ENCODE results near the gene RAD21L1. TPM values are rescaled to one million over a fixed set of nuclear protein-coding genes. Genes with fewer than 3 reads are reported as not detected.
A peak's percentile ranks its signal among the peaks of the same experiment; 100 is the strongest.

Gene RAD21L1
- total RNA-seq, 1 donor from 2014 or later = not detected

GRCh38 chr20:1204113-1204512 lies 21.7 kb upstream of the RAD21L1 start:
- Mint-ChIP-seq H3K4me3 (no peak overlapping the region), H3K36me3 (ENCODE audit: low read depth) (no peaks in the 10 kb centered on the region), H3K9me3 (no peaks in the 10 kb centered on the region), H3K4me1 (ENCODE audit: low read depth) (peaks cover 10% of the 10 kb centered on the region), H3K27ac (no peak overlapping the region), H3K27me3 (ENCODE audit: insufficient read depth) (peaks cover 8% of the 10 kb centered on the region)
- intact Hi-C loops (cut with micrococcal nuclease) = no loop called here
- DNase-seq (ENCODE audit: low spot score) = no peak

- Mint-ChIP-seq H3K4me3 (no peak overlapping the region), H3K9me3 (no peaks in the 10 kb centered on the region), H3K36me3 (ENCODE audit: low read depth) (no peaks in the 10 kb centered on the region), H3K4me1 (ENCODE audit: low read depth) (peaks cover 10% of the 10 kb centered on the region), H3K27me3 (ENCODE audit: insufficient read depth) (peaks cover 9% of the 10 kb centered on the region), H3K27ac (no peak overlapping the region)
- DNase-seq (ENCODE audit: low spot score) = no peak
- intact Hi-C loops (cut with micrococcal nuclease) = no loop called here
Measured at GRCh38 chr20:1204576-1204975, 21.3 kb upstream of the RAD21L1 start.

DNA sequence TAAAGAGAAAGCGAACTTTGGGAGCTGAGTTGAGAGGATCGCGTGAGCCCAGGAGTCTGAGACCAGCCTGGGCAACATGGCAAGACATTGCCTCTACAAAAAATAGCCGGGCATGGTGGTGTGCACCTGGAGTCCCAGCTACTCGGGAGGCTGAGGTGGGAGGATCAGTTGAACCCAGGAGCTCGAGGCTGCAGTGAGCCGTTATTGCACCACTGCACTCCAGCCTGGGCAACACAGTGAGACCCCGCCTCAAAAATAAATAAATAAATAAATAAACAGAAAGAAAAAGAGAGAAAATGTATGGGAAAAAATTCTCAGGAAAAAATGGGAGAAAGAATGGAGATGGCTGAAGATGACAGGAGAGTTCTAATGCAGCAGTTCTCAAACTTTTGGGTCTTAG lies 20.0 kb upstream of the RAD21L1 start:
- Mint-ChIP-seq H3K27ac (no peak overlapping the region), H3K27me3 (ENCODE audit: insufficient read depth) (peaks cover 14% of the 10 kb centered on the region), H3K9me3 (no peaks in the 10 kb centered on the region), H3K4me3 (no peak overlapping the region), H3K36me3 (ENCODE audit: low read depth) (no peaks in the 10 kb centered on the region), H3K4me1 (ENCODE audit: low read depth) (no peaks in the 10 kb centered on the region)
- intact Hi-C loops (cut with micrococcal nuclease) = no loop called here
- DNase-seq (ENCODE audit: low spot score) = no peak

- intact Hi-C loops (cut with micrococcal nuclease) = no loop called here
- Mint-ChIP-seq H3K4me3 (no peak overlapping the region), H3K36me3 (ENCODE audit: low read depth) (no peaks in the 10 kb centered on the region), H3K4me1 (ENCODE audit: low read depth) (no peaks in the 10 kb centered on the region), H3K9me3 (no peaks in the 10 kb centered on the region), H3K27me3 (ENCODE audit: insufficient read depth) (peaks cover 14% of the 10 kb centered on the region), H3K27ac (no peak overlapping the region)
- no peak for DNase-seq (ENCODE audit: low spot score)
Measured at GRCh38 chr20:1206366-1207148, 19.3 kb upstream of the RAD21L1 start.

GRCh38 chr20:1207293-1207878 lies 18.5 kb upstream of the RAD21L1 start:
- DNase-seq (ENCODE audit: low spot score) = no peak
- intact Hi-C loops (cut with micrococcal nuclease) = no loop called here
- Mint-ChIP-seq H3K36me3 (ENCODE audit: low read depth) (no peaks in the 10 kb centered on the region), H3K4me3 (no peak overlapping the region), H3K27me3 (ENCODE audit: insufficient read depth) (peaks cover 14% of the 10 kb centered on the region), H3K27ac (no peak overlapping the region), H3K4me1 (ENCODE audit: low read depth) (peaks cover under 1% of the 10 kb centered on the region), H3K9me3 (no peaks in the 10 kb centered on the region)

- Mint-ChIP-seq H3K36me3 (ENCODE audit: low read depth) (no peaks in the 10 kb centered on the region), H3K4me1 (ENCODE audit: low read depth) (peaks cover 17% of the 10 kb centered on the region), H3K27ac (no peak overlapping the region), H3K4me3 (no peak overlapping the region), H3K9me3 (no peaks in the 10 kb centered on the region), H3K27me3 (ENCODE audit: insufficient read depth) (peaks cover 14% of the 10 kb centered on the region)
- intact Hi-C loops (cut with micrococcal nuclease) = loop anchor here (5.0 kb wide), 1 partner anchor 252 kb away; no protein-coding TSS in a partner anchor
- no peak for DNase-seq (ENCODE audit: low spot score)
Measured at GRCh38 chr20:1209447-1210387, 16.1 kb upstream of the RAD21L1 start.

GRCh38 chr20:1210501-1210900 lies 15.3 kb upstream of the RAD21L1 start:
- H3K27me3 Mint-ChIP-seq (ENCODE audit: insufficient read depth) = peaks cover 14% of the 10 kb centered on the region
- no peaks in the 10 kb centered on the region for H3K36me3 Mint-ChIP-seq (ENCODE audit: low read depth)
- no peaks in the 10 kb centered on the region for H3K9me3 Mint-ChIP-seq
- intact Hi-C loops (cut with micrococcal nuclease) = loop anchor here (5.0 kb wide), 1 partner anchor 253 kb away; no protein-coding TSS in a partner anchor
- no peak overlapping the region for H3K27ac Mint-ChIP-seq
- no peak overlapping the region for H3K4me3 Mint-ChIP-seq
- no peak for DNase-seq (ENCODE audit: low spot score)
- H3K4me1 Mint-ChIP-seq (ENCODE audit: low read depth) = peaks cover 25% of the 10 kb centered on the region

- peaks cover 38% of the 10 kb centered on the region for H3K4me1 Mint-ChIP-seq (ENCODE audit: low read depth)
- H3K27ac Mint-ChIP-seq = no peak overlapping the region
- no peak for DNase-seq (ENCODE audit: low spot score)
- peaks cover 14% of the 10 kb centered on the region for H3K27me3 Mint-ChIP-seq (ENCODE audit: insufficient read depth)
- H3K36me3 Mint-ChIP-seq (ENCODE audit: low read depth) = no peaks in the 10 kb centered on the region
- intact Hi-C loops (cut with micrococcal nuclease) = loop anchor here (2.0 to 5.0 kb wide), 2 partner anchors 27 to 255 kb away; partner anchors contain the start of gene TMEM74B
- no peak overlapping the region for H3K4me3 Mint-ChIP-seq
- no peaks in the 10 kb centered on the region for H3K9me3 Mint-ChIP-seq
Measured at GRCh38 chr20:1212023-1212422, 13.8 kb upstream of the RAD21L1 start.

DNA sequence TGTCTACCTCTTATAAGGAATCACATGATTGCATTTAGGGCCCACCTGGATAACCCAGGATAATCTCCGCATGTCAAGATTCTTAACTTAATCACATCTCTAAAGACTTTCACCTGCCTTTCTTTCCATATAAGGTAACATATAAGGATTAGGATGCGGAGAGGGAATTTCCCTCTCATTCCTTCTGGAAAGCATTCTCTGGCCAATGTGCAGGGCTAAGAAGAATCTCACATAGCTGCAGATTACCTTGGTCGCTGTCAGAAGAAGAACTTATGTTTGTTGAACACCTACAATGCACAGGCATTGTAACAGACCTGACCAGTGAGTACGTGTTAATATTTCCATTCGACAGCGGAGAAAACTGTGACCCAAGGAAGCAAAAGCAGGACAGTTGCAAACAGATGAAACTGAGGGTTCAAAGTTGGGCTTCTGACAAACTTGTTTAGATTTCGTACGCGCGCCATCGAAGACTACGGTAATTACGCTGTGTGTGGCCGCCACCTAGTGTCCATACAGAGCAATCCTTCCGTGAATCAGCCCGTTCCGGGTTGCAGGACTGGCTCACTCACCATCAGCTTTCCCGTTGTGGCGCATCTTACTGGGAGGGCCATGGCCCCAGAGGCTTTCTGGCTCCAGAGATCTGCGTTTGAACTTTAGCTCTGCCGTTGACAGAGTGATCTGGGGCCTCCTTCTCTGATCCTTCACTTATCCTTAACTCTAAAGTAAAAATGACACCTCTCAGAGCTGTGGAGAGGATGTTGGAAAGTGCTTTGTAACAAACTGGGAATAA lies 13.0 kb upstream of the RAD21L1 start:
- no peak overlapping the region for H3K27ac Mint-ChIP-seq
- no peaks in the 10 kb centered on the region for H3K9me3 Mint-ChIP-seq
- no peak overlapping the region for H3K4me3 Mint-ChIP-seq
- peaks cover 38% of the 10 kb centered on the region for H3K4me1 Mint-ChIP-seq (ENCODE audit: low read depth)
- intact Hi-C loops (cut with micrococcal nuclease) = loop anchor here (1.0 to 5.0 kb wide), 6 partner anchors 28 to 397 kb away; partner anchors contain the start of genes PSMF1 and TMEM74B
- DNase-seq (ENCODE audit: low spot score) = peak; percentile 59
- H3K36me3 Mint-ChIP-seq (ENCODE audit: low read depth) = no peaks in the 10 kb centered on the region
- peaks cover 11% of the 10 kb centered on the region for H3K27me3 Mint-ChIP-seq (ENCODE audit: insufficient read depth)

DNA sequence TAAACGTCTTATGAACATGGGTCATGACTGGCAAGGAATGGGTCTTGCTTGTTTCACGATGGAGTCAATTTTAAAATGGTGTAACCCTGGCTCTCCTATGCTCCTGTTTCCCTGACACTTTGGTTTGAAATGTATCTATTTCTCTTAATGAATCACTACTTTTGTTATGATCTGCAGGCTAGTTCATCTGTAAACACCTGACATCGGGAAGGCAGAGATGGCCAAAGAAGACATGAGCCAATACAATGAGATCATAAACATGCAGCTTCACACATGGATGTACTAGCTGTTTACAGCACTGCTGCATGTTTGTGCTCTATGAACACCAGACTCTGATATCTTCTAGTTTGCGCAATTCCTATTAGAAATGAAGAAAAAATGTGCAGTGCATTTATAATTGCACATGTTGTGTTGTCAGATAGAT lies 11.0 kb upstream of the RAD21L1 start:
- peaks cover 38% of the 10 kb centered on the region for H3K4me1 Mint-ChIP-seq (ENCODE audit: low read depth)
- peaks cover 18% of the 10 kb centered on the region for H3K27me3 Mint-ChIP-seq (ENCODE audit: insufficient read depth)
- DNase-seq (ENCODE audit: low spot score) = no peak
- no peaks in the 10 kb centered on the region for H3K36me3 Mint-ChIP-seq (ENCODE audit: low read depth)
- intact Hi-C loops (cut with micrococcal nuclease) = loop anchor here (1.0 to 5.0 kb wide), 5 partner anchors 10 to 396 kb away; partner anchors contain the start of gene FKBP1A
- no peak overlapping the region for H3K27ac Mint-ChIP-seq
- peak overlapping the region; percentile 37 for H3K4me3 Mint-ChIP-seq
- H3K9me3 Mint-ChIP-seq = no peaks in the 10 kb centered on the region

- H3K36me3 Mint-ChIP-seq (ENCODE audit: low read depth) = no peaks in the 10 kb centered on the region
- intact Hi-C loops (cut with micrococcal nuclease) = loop anchor here (1.0 kb wide), 4 partner anchors 10 to 396 kb away; partner anchors contain the start of gene FKBP1A
- no peaks in the 10 kb centered on the region for H3K9me3 Mint-ChIP-seq
- peak overlapping the region; percentile 89 for H3K27ac Mint-ChIP-seq
- H3K4me3 Mint-ChIP-seq = peak overlapping the region; percentile 37
- peaks cover 21% of the 10 kb centered on the region for H3K27me3 Mint-ChIP-seq (ENCODE audit: insufficient read depth)
- peaks cover 38% of the 10 kb centered on the region for H3K4me1 Mint-ChIP-seq (ENCODE audit: low read depth)
- no peak for DNase-seq (ENCODE audit: low spot score)
Measured at GRCh38 chr20:1215386-1216170, 10.3 kb upstream of the RAD21L1 start.

Data from activated T-helper 1 cell treated with anti-CD3 and anti-CD28 coated beads, Interleukin-12 subunit alpha, Interleukin-12 subunit beta, Interleukin-2, Interleukin-4 antibody, amounts not matched to agents 30 ng/mL and 10 ng/mL and 1 ng/mL, durations not matched to agents 14 hours and 24 hours and 36 hours (primary cell).